Hindlimb muscle (tissue), 1 donor: Measurements from ENCODE around the gene RXRA. TPM values are rescaled to one million over a fixed set of nuclear protein-coding genes. Genes with fewer than 3 reads are reported as not detected.

Source experiments
- DNase-seq: peaks from one replicate; pipeline ENCODE4 v3.0.0-alpha.2; 2013
- polyA plus RNA-seq: library from polyadenylated mRNA; unstranded; fragments of 120-200 nt; gene quantifications from one replicate; pipeline ENCODE4 v1.2.1, GENCODE V29; 2013; ENCODE audit not compliant: insufficient read length

RXRA gene
- polyA plus RNA-seq, 1 donor: 38.0 TPM

DNA sequence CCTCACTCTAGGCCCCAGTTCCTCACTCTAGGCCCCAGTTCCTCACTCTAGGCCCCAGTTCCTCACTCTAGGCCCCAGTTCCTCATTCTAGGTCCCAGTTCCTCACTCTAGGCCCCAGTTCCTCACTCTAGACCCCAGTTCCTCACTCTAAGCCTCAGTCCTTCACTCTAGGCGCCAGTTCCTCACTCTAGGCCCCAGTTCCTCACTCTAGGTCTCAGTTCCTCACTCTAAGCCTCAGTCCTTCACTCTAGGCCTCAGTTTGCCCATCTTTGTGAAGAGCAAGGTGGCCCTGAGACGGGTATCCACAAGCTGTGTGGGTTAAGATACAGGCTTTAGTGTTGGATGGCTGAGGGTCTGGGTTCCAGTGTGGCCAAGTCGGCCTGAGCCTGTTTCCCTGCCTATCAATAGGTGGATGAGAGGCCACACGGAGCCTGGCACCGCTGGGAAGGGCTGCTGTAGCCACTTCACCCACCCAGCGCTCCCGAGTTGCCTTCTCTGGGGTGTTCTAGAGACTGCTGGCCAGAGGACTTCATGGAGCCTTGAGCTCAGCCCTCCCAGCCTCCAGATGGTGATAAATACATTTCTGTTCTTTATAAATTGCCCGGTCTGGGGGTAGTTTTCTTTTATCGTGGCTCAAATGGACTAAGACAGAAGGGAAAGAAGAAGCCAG lies 150.2 kb downstream of the RXRA start:
- no peak for DNase-seq

- no peak for DNase-seq
These were observed 150.7 kb downstream of the RXRA start for GRCh38 chr9:134476942-134477335.

- no peak for DNase-seq
These were observed 151.2 kb downstream of the RXRA start for GRCh38 chr9:134477342-134477925.

GRCh38 chr9:134477927-134478326 lies 151.7 kb downstream of the RXRA start:
- DNase-seq: no peak

DNA sequence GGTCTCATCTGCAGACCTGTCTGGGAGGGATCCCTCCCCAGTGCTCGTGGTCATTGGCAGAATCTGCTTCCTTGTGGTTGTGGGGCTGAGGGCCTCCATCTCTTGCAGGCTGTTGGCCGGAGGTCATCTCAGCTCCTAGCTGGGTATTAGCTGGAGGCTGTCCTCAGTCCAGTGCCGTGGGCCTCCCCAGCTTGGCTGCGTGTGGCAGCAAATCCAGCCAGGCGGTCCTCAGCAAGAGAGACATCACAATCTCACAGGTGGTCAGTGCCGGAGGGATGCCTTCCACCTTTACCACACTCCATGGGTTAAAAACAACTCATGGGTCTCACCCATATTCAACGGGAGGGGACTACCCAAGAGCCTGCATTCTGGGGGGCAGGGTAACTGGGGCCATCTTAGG lies 155.5 kb downstream of the RXRA start:
- DNase-seq: no peak

- DNase-seq: no peak
These were observed 156.0 kb downstream of the RXRA start for GRCh38 chr9:134482226-134482625.

- DNase-seq: no peak
These were observed 157.3 kb downstream of the RXRA start for GRCh38 chr9:134483361-134484184.

DNA sequence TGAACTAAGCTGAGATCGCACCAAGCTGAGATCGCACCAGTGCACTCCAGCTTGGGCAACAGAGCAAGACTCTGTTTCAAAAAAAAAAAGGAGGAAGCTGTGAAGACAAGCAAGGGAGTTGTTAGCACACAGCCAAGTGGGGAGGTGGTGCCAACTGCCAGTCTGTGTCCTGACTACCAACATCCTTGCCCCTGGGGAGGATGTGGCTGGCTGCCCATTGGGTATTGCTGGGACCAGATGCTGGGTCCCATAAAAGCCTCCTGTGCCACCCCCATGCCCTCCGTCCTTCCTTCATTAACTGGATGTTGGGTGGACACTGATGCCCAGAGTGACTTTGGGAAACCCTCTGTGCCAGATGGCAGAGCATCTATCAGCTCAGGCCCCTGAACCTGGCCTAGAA lies 158.2 kb downstream of the RXRA start:
- DNase-seq: no peak

DNA sequence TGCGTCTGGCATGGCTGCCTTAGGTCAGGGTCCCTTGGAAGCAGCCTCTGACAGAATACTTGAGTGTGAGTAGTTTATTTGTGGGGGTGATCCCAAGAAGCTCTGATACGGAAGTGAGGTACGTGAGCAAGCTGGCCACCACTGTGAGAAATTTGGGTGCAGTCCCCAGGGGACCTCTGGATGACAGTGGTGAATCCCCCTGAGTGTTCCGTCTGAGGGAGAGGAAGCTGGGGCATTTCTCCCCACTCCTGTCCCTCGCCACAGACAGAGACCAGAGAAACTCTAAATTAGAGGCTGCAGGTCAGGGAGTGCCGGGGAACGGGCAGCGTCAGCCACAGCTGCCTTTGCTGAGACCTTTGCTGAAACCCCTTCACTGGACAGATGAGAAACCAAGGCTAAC lies 159.4 kb downstream of the RXRA start:
- no peak for DNase-seq

GRCh38 chr9:134486143-134486591 lies 159.9 kb downstream of the RXRA start:
- DNase-seq: no peak

DNA sequence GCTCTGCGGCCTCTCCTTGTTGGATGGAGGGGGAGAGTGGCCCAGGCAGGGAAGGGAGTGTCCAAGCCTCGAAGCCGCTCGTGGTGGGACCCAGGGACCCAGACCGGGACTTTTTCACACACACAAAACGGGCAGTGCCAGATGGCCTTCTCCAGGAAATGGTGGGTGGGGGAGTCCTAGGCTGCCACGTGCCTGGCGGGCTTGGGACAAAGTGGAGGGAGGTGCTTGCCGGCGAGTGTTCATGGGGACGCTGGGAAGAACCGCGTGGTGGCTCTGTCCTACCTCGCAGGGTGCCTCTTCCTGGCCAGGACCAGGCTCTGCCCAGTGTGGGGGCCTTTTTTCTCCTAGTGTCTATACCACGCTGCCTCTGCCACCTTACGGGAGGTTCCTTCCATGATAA lies 160.3 kb downstream of the RXRA start:
- no peak for DNase-seq

Other genes with a start within 250 kb of the RXRA start
- 46.2 TPM for gene WDR5, start 190.4 kb upstream of the RXRA start, polyA plus RNA-seq
- not detected for gene RNU6ATAC, start 161.9 kb upstream of the RXRA start, polyA plus RNA-seq